K562 (cell line): ENCODE data around the gene SNUPN. TPM values are rescaled to one million over a fixed set of nuclear protein-coding genes. Genes with fewer than 3 reads are reported as not detected.

ENCODE experiments used
- ATF3 ChIP-seq, 2 experiments: fragments of 450-650 bp in 1 of 2; sonication (generic) in 1 of 2; formaldehyde crosslinking in 1 of 2; IDR thresholded peaks in 1 of 2; conservative IDR thresholded peaks in 1 of 2; 2 replicates each; pipeline versions ENCODE4 v1.6.1 to v1.8.1; 2016 to 2023; ENCODE audit warnings: mild to moderate bottlenecking in 2 of 2, moderate library complexity in 2 of 2, inconsistent platforms in 1 of 2, missing genetic modification reagents in 1 of 2
- CCNT2 ChIP-seq: IDR thresholded peaks from 2 replicates; pipeline ENCODE4 v1.6.1; 2011; ENCODE audit warnings: borderline replicate concordance, low read depth, mild to moderate bottlenecking, moderate library complexity, mixed read lengths, low read length; ENCODE audit not compliant: insufficient read length; ENCODE audit errors: extremely low read depth
- CREB1 ChIP-seq, 2 experiments: sonication (generic) in 1 of 2; formaldehyde crosslinking in 1 of 2; IDR thresholded peaks; 2 replicates each; pipeline versions ENCODE4 v1.6.1 to v1.8.0; 2012 to 2022; ENCODE audit warnings: inconsistent platforms in 1 of 2, mild to moderate bottlenecking in 1 of 2, missing genetic modification reagents in 1 of 2, moderate library complexity in 1 of 2
- CUX1 ChIP-seq: fragments of 200-800 bp; sonication (Bioruptor generic); IDR thresholded peaks from 2 replicates; pipeline ENCODE4 v1.6.1; 2016; ENCODE audit warnings: missing genetic modification characterization, missing compliant biosample characterization
- DPF2 ChIP-seq: fragments of 450-650 bp; IDR thresholded peaks from 2 replicates; pipeline ENCODE4 v1.6.1; 2016
- ESRRA ChIP-seq: fragments of 450-650 bp; IDR thresholded peaks from 2 replicates; pipeline ENCODE4 v1.6.1; 2014; ENCODE audit warnings: low read depth, mild to moderate bottlenecking, moderate library complexity, borderline replicate concordance
- KDM4B ChIP-seq, 2 experiments: fragments of 450-650 bp in 1 of 2; sonication (generic) in 1 of 2; IDR thresholded peaks; 2 replicates each; pipeline ENCODE4 v1.6.1; 2016 to 2017; ENCODE audit warnings: borderline replicate concordance in 2 of 2, antibody characterized with exemption in 1 of 2, low read depth in 1 of 2, mild to moderate bottlenecking in 1 of 2
- L3MBTL2 ChIP-seq: fragments of 450-650 bp; IDR thresholded peaks from 2 replicates; pipeline ENCODE4 v1.6.1; 2016; ENCODE audit warnings: mild to moderate bottlenecking, moderate library complexity
- MAZ ChIP-seq, 2 experiments: fragments of 450-650 bp in 1 of 2; sonication (generic) in 1 of 2; formaldehyde crosslinking; IDR thresholded peaks in 1 of 2; conservative IDR thresholded peaks in 1 of 2; 2 replicates each; pipeline versions ENCODE4 v1.4.0 to v1.5.0; 2020; ENCODE audit warnings: mild to moderate bottlenecking in 1 of 2, missing genetic modification reagents in 1 of 2
- MCM3 ChIP-seq: fragments of 450-650 bp; IDR thresholded peaks from 2 replicates; pipeline ENCODE4 v1.6.1; 2016
- MEF2D ChIP-seq: conservative IDR thresholded peaks from 2 replicates; pipeline ENCODE4 v1.6.1; 2016; ENCODE audit warnings: low read depth, missing genetic modification characterization, missing compliant biosample characterization
- RCOR1 ChIP-seq, 2 experiments: IDR thresholded peaks; 2 replicates each; pipeline ENCODE4 v1.6.1; 2012; ENCODE audit warnings: low read depth in 2 of 2, low read length in 2 of 2, borderline replicate concordance in 1 of 2, improper control_type of control experiment in 1 of 2
- SUPT5H ChIP-seq: fragments of 450-650 bp; IDR thresholded peaks from 2 replicates; pipeline ENCODE4 v1.6.1; 2016
- TCF15 ChIP-seq: fragments of 250-450 bp; sonication (Bioruptor Pico); IDR thresholded peaks from 2 replicates; pipeline ENCODE4 v1.8.0; 2022; ENCODE audit warnings: moderate library complexity, mild to moderate bottlenecking, inconsistent platforms
- YBX1 ChIP-seq: fragments of 450-650 bp; IDR thresholded peaks from 2 replicates; pipeline ENCODE4 v1.7.1; 2016; ENCODE audit warnings: mild to moderate bottlenecking
- ZBTB9 ChIP-seq: fragments of 450-650 bp; formaldehyde crosslinking; IDR thresholded peaks from 2 replicates; pipeline ENCODE4 v1.4.0; 2020; ENCODE audit warnings: mild to moderate bottlenecking, moderate library complexity
- ZNF253 ChIP-seq: fragments of 250-450 bp; sonication (Bioruptor Pico); conservative IDR thresholded peaks from 2 replicates; pipeline ENCODE4 v1.6.1; 2021; ENCODE audit warnings: mild to moderate bottlenecking
- ZNF408 ChIP-seq: fragments of 250-450 bp; sonication (Bioruptor Pico); IDR thresholded peaks from 2 replicates; pipeline ENCODE4 v1.4.0; 2020; ENCODE audit warnings: low read depth, mild to moderate bottlenecking, moderate library complexity
- polyA plus RNA-seq, 8 experiments: library from polyadenylated mRNA; depleted of rRNA in 4 of 8; stranded (reverse) in 5 of 8; unstranded in 3 of 8; fragments of >200 nt; fragmentation: Nextera tagmentation in 2 of 8; fragmentation: Illumina TruSeq in 1 of 8; extraction: Ambion mirVana in 2 of 8; extraction: Trizol in 1 of 8; gene quantifications; 2 replicates each; pipeline versions ENCODE4 v1.2.1 to v1.2.3, GENCODE V29; 2011 to 2014; ENCODE audit warnings: inconsistent platforms in 1 of 8, missing spikeins in 1 of 8
- total RNA-seq, 7 experiments: library from RNA; depleted of rRNA in 6 of 7; stranded (reverse); fragments of >200 nt in 6 of 7; fragmentation: Illumina TruSeq in 2 of 7; extraction: Trizol in 2 of 7; gene quantifications; 2 replicates each; pipeline versions ENCODE4 v1.2.1 to v1.2.3, GENCODE V29; 2011 to 2021; ENCODE audit warnings: low replicate concordance in 1 of 7

Gene SNUPN
- total and polyA plus RNA-seq, 9 of the 15 experiments (the other 6 are each of a cell fraction or from before 2014, with no cell fraction given) = 32.2 to 78.3 (median 40.0) TPM

GRCh38 chr15:75650908-75651809 is 25.6 kb upstream of the SNUPN start (continued):
- TF ChIP-seq CCNT2 (peak; percentile 29), MEF2D (tag) (peak; percentile 12; the same call in 1 of the 2 replicates), ESRRA (peak; percentile 84; the same call in 1 of the 2 replicates), CUX1 (no peak), MCM3 (no peak), YBX1 (no peak), TCF15 (no peak), ZNF253 (no peak), KDM4B (IDR thresholded peaks at IDR 0.05; ENCODE audit: borderline replicate concordance in 2 of 2, low read depth in 1 of 2) (peak in 1 of 2 experiments; percentile 42; a peak in 1 of 4 replicates), ATF3 (IDR thresholded peaks at IDR 0.05) (peak; percentile 98), ATF3 (CRISPR knock-in tag; conservative IDR thresholded peaks at IDR 0.05) (peak; percentile 85), DPF2 (peak; percentile 96), ZNF408 (CRISPR knock-in tag) (no peak), RCOR1 (IDR thresholded peaks at IDR 0.05; ENCODE audit: borderline replicate concordance in 1 of 2, low read depth in 2 of 2, low read length in 2 of 2) (peak in 1 of 2 experiments; percentile 77; a peak in 1 of 4 replicates), ZBTB9 (CRISPR knock-in tag) (peak; percentile 77; the same call in 1 of the 2 replicates), SUPT5H (0 out of 2 replicates have a peak, but pooled peaks have one; percentile 24), L3MBTL2 (peak; percentile 23; the same call in 1 of the 2 replicates), MAZ (CRISPR knock-in tag; conservative IDR thresholded peaks at IDR 0.05 in 1 of 2, IDR thresholded peaks at IDR 0.05 in 1 of 2) (peak; percentile 64 to 88; a peak in 3 of 4 replicates), CREB1 (IDR thresholded peaks at IDR 0.05) (no peak), CREB1 (CRISPR knock-in tag; IDR thresholded peaks at IDR 0.05) (peak; percentile 44; the same call in 1 of the 2 replicates)
